Measurements from ENCODE around the gene MYH14. TPM values are rescaled to one million over a fixed set of nuclear protein-coding genes. Genes with fewer than 3 reads are reported as not detected.
A peak's percentile ranks its signal among the peaks of the same experiment; 100 is the strongest.

MYH14 gene
- total RNA-seq, 4 donors from 2014 or later: 139 to 475 (median 333) TPM

DNA sequence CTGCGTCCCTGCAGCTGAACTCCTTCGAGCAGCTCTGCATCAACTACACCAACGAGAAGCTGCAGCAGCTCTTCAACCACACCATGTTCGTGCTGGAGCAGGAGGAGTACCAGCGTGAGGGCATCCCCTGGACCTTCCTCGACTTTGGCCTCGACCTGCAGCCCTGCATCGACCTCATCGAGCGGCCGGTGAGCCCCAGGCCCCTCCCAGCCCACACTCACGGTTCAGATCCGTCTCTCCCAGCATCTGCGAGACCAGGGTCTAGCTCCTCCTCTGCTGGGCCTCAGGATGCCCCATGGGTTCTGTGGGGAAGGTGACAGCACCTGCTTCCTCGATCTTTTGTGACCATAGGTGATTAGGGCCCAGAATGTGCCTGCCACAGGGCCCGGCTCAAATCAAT lies 46.2 kb downstream of the MYH14 start:
- Histone ChIP-seq H3K4me1 (no peaks in the 10 kb centered on the region), H3K27ac (no peak overlapping the region), H3K36me3 (peaks cover 0 to 89% (median 0%) of the 10 kb centered on the region in 3 donors), H3K27me3 (no peaks in the 10 kb centered on the region), H3K9me3 (peaks cover 0 to 19% (median 4%) of the 10 kb centered on the region in 4 donors), H3K4me3 (no peak overlapping the region)
- TF ChIP-seq, protein P1, sequence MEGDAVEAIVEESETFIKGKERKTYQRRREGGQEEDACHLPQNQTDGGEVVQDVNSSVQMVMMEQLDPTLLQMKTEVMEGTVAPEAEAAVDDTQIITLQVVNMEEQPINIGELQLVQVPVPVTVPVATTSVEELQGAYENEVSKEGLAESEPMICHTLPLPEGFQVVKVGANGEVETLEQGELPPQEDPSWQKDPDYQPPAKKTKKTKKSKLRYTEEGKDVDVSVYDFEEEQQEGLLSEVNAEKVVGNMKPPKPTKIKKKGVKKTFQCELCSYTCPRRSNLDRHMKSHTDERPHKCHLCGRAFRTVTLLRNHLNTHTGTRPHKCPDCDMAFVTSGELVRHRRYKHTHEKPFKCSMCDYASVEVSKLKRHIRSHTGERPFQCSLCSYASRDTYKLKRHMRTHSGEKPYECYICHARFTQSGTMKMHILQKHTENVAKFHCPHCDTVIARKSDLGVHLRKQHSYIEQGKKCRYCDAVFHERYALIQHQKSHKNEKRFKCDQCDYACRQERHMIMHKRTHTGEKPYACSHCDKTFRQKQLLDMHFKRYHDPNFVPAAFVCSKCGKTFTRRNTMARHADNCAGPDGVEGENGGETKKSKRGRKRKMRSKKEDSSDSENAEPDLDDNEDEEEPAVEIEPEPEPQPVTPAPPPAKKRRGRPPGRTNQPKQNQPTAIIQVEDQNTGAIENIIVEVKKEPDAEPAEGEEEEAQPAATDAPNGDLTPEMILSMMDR (IDR thresholded peaks at IDR 0.05): no peak
- no peak for TF ChIP-seq POLR2A (IDR thresholded peaks at IDR 0.05)
- no peak for DNase-seq

- Histone ChIP-seq H3K9me3 (peaks cover 0 to 21% (median 4%) of the 10 kb centered on the region in 4 donors), H3K27ac (no peak overlapping the region), H3K4me3 (no peak overlapping the region), H3K36me3 (peaks cover 0 to 91% (median 0%) of the 10 kb centered on the region in 3 donors), H3K4me1 (no peaks in the 10 kb centered on the region), H3K27me3 (no peaks in the 10 kb centered on the region)
- no peak for TF ChIP-seq POLR2A (IDR thresholded peaks at IDR 0.05)
- TF ChIP-seq, protein P1 (IDR thresholded peaks at IDR 0.05): no peak
- no peak for DNase-seq
Observed at GRCh38 chr19:50250450-50251136, 47.2 kb downstream of the MYH14 start.

GRCh38 chr19:50252111-50252886 lies 48.9 kb downstream of the MYH14 start:
- Histone ChIP-seq H3K4me3 (no peak overlapping the region), H3K36me3 (peaks cover 0 to 91% (median 0%) of the 10 kb centered on the region in 3 donors), H3K27ac (no peak overlapping the region), H3K9me3 (peaks cover 0 to 21% (median 4%) of the 10 kb centered on the region in 4 donors), H3K4me1 (no peaks in the 10 kb centered on the region), H3K27me3 (no peaks in the 10 kb centered on the region)
- peak in 2 of 3 donors; percentile 22 to 61 for DNase-seq
- TF ChIP-seq POLR2A (IDR thresholded peaks at IDR 0.05): no peak
- TF ChIP-seq, protein P1 (IDR thresholded peaks at IDR 0.05): peak in 5 of 6 experiments; percentile 33 to 64 (median 55)

- H3K27ac ChIP-seq: no peak overlapping the region
- H3K9me3 ChIP-seq: peaks cover 0 to 21% (median 4%) of the 10 kb centered on the region in 4 donors
- DNase-seq: no peak
- no peak overlapping the region for H3K4me3 ChIP-seq
- no peaks in the 10 kb centered on the region for H3K27me3 ChIP-seq
- no peaks in the 10 kb centered on the region for H3K4me1 ChIP-seq
- no peak for TF ChIP-seq POLR2A (IDR thresholded peaks at IDR 0.05)
- TF ChIP-seq, protein P1 (IDR thresholded peaks at IDR 0.05): no peak
- H3K36me3 ChIP-seq: peaks cover 0 to 91% (median 0%) of the 10 kb centered on the region in 3 donors
Observed at GRCh38 chr19:50252887-50253268, 49.5 kb downstream of the MYH14 start.

GRCh38 chr19:50255115-50255514 lies 51.7 kb downstream of the MYH14 start:
- no peaks in the 10 kb centered on the region for H3K27me3 ChIP-seq
- no peak overlapping the region for H3K27ac ChIP-seq
- TF ChIP-seq, protein P1 (IDR thresholded peaks at IDR 0.05): no peak
- no peak for TF ChIP-seq POLR2A (IDR thresholded peaks at IDR 0.05)
- peaks cover 0 to 17% (median 4%) of the 10 kb centered on the region in 4 donors for H3K9me3 ChIP-seq
- H3K4me1 ChIP-seq: no peaks in the 10 kb centered on the region
- H3K36me3 ChIP-seq: peaks cover 0 to 86% (median 0%) of the 10 kb centered on the region in 3 donors
- no peak for DNase-seq
- no peak overlapping the region for H3K4me3 ChIP-seq
